Smooth muscle cell (in vitro differentiated cells): Measurements from ENCODE around the gene CNTN4. TPM values are rescaled to one million over a fixed set of nuclear protein-coding genes. Genes with fewer than 3 reads are reported as not detected.

Experiments
- DNase-seq: peaks from one replicate; lab custom pipeline; 2025; ENCODE audit not compliant: unreplicated experiment; lab: John Stamatoyannopoulos, UW
- H2AFZ ChIP-seq: fragments of 200-600 bp; sonication (generic); 2 replicates; pipeline ENCODE4 v1.6.0; 2016; ENCODE audit warnings: antibody characterized with exemption, low read depth, mild to moderate bottlenecking
- H3F3A ChIP-seq: fragments of 200-600 bp; sonication (generic); 2 replicates; pipeline ENCODE4 v1.6.0; 2017; ENCODE audit warnings: antibody characterized with exemption, low read depth
- H3K27ac ChIP-seq: fragments of 200-600 bp; sonication (generic); 2 replicates; pipeline ENCODE4 v1.5.1; 2016; ENCODE audit warnings: low read depth, mild to moderate bottlenecking
- H3K27me3 ChIP-seq: fragments of 200-600 bp; sonication (generic); 2 replicates; pipeline ENCODE4 v1.6.1; 2016; ENCODE audit warnings: low read depth, mild to moderate bottlenecking
- H3K36me3 ChIP-seq: fragments of 200-600 bp; sonication (generic); 2 replicates; pipeline ENCODE4 v1.5.1; 2016; ENCODE audit warnings: low read depth
- H3K4me1 ChIP-seq: fragments of 200-600 bp; sonication (generic); 2 replicates; pipeline ENCODE4 v1.5.1; 2016; ENCODE audit warnings: low read depth
- H3K4me2 ChIP-seq: fragments of 200-600 bp; sonication (generic); 2 replicates; pipeline ENCODE4 v1.6.0; 2016; ENCODE audit warnings: mild to moderate bottlenecking
- H3K4me3 ChIP-seq: fragments of 200-600 bp; sonication (generic); 2 replicates; pipeline ENCODE4 v1.5.1; 2016; ENCODE audit warnings: mild to moderate bottlenecking
- H3K79me2 ChIP-seq: fragments of 200-600 bp; sonication (generic); 2 replicates; pipeline ENCODE4 v1.6.0; 2016; ENCODE audit warnings: low read depth, mild to moderate bottlenecking
- H3K9ac ChIP-seq: fragments of 200-600 bp; sonication (generic); 2 replicates; pipeline ENCODE4 v1.6.0; 2016; ENCODE audit warnings: low read depth
- H3K9me3 ChIP-seq: fragments of 200-600 bp; sonication (generic); replicated peaks from 2 replicates; pipeline ENCODE4 v1.5.1; 2016; ENCODE audit warnings: low read depth
- H4K20me1 ChIP-seq: fragments of 200-600 bp; sonication (generic); 2 replicates; pipeline ENCODE4 v1.6.0; 2016; ENCODE audit warnings: low read depth
- WGBS: methylation state at CpG from one replicate; pipeline ENCODE4 v1.1.7; 2016; ENCODE audit warnings: low lambda C conversion rate; 5-methylcytosine and 5-hydroxymethylcytosine counted together
- polyA plus RNA-seq: library from polyadenylated mRNA; unstranded; fragments of >200 nt; fragmentation: Nextera tagmentation; extraction: Ambion mirVana; gene quantifications from 2 replicates; pipeline ENCODE4 v1.2.1, GENCODE V29; 2016
- total RNA-seq: library from RNA; depleted of rRNA; stranded (reverse); fragments of >200 nt; gene quantifications from 2 replicates; pipeline ENCODE4 v1.2.3, GENCODE V29; 2014
- TF ChIP-seq, protein P1 (sequence below): fragments of 200-600 bp; sonication (generic); IDR thresholded peaks from 2 replicates; pipeline ENCODE4 v1.5.1; 2017; ENCODE audit warnings: borderline replicate concordance, mild to moderate bottlenecking, antibody characterized with exemption; ENCODE audit not compliant: insufficient read depth, poor library complexity, severe bottlenecking

Gene CNTN4
- total and polyA plus RNA-seq, 2 experiments from 2014 or later, result 12.1 to 15.8 TPM

DNA sequence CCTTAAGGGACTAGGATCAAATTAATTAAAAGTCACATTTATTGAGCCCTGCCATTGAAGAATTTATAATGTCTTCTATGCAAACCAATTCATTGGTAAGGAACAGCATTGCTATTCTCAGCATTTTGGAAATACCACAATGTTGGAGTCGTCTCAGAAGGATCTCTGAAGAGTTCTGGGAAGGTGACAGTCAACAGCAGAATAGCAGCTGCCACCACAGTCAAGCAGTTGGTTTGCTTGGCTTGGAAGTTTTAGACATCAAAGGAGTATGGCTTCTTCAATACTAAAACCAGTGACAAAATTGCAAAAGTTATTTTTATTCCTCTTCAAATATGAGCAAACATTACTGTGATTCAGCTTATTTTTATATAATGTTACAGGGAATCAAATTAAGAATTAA lies 167.9 kb downstream of the CNTN4 start:
- Histone ChIP-seq H3K9ac (no peak overlapping the region), H3F3A (no peaks in the 10 kb centered on the region), H3K79me2 (no peaks in the 10 kb centered on the region), H3K27me3 (no peaks in the 10 kb centered on the region), H3K9me3 (no peaks in the 10 kb centered on the region), H3K36me3 (no peaks in the 10 kb centered on the region), H3K27ac (no peak overlapping the region), H3K4me3 (no peak overlapping the region), H3K4me2 (no peak overlapping the region), H3K4me1 (no peaks in the 10 kb centered on the region), H2AFZ (no peak overlapping the region), H4K20me1 (no peaks in the 10 kb centered on the region)
- 81% methylated on average over 1 of the region's 1 CpG for WGBS
- TF ChIP-seq, protein P1, sequence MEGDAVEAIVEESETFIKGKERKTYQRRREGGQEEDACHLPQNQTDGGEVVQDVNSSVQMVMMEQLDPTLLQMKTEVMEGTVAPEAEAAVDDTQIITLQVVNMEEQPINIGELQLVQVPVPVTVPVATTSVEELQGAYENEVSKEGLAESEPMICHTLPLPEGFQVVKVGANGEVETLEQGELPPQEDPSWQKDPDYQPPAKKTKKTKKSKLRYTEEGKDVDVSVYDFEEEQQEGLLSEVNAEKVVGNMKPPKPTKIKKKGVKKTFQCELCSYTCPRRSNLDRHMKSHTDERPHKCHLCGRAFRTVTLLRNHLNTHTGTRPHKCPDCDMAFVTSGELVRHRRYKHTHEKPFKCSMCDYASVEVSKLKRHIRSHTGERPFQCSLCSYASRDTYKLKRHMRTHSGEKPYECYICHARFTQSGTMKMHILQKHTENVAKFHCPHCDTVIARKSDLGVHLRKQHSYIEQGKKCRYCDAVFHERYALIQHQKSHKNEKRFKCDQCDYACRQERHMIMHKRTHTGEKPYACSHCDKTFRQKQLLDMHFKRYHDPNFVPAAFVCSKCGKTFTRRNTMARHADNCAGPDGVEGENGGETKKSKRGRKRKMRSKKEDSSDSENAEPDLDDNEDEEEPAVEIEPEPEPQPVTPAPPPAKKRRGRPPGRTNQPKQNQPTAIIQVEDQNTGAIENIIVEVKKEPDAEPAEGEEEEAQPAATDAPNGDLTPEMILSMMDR, result no peak
- no peak for DNase-seq

DNA sequence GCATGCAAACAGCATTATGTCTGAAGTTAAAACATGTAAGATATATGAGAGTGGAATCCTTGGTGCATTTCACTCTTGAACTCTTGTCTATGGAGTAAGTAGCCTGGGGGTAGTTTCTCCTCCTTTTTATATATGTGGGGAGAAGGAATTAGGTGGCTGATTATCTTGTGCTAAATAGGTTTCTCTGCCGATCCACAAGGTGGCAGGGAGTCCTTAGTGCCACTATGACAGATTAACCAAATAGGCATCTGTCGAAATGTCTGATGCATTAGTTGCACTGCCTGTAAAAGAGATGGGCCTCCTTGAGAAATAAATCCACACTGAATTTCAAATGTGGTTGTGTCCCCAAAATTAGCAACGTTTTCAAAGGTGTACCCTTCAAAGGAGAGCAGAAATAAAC lies 170.1 kb downstream of the CNTN4 start:
- H3K4me2 ChIP-seq, result no peak overlapping the region
- H3K36me3 ChIP-seq, result no peaks in the 10 kb centered on the region
- no peaks in the 10 kb centered on the region for H3K79me2 ChIP-seq
- no peak overlapping the region for H3K4me3 ChIP-seq
- H2AFZ ChIP-seq, result no peak overlapping the region
- no peak overlapping the region for H3K9ac ChIP-seq
- H3F3A ChIP-seq, result no peaks in the 10 kb centered on the region
- no peak for DNase-seq
- H3K27ac ChIP-seq, result no peak overlapping the region
- H3K9me3 ChIP-seq, result no peaks in the 10 kb centered on the region
- H3K4me1 ChIP-seq, result no peaks in the 10 kb centered on the region
- WGBS, result 60% methylated on average over 3 of the region's 3 CpGs
- no peaks in the 10 kb centered on the region for H3K27me3 ChIP-seq
- no peaks in the 10 kb centered on the region for H4K20me1 ChIP-seq
- TF ChIP-seq, protein P1, result no peak

DNA sequence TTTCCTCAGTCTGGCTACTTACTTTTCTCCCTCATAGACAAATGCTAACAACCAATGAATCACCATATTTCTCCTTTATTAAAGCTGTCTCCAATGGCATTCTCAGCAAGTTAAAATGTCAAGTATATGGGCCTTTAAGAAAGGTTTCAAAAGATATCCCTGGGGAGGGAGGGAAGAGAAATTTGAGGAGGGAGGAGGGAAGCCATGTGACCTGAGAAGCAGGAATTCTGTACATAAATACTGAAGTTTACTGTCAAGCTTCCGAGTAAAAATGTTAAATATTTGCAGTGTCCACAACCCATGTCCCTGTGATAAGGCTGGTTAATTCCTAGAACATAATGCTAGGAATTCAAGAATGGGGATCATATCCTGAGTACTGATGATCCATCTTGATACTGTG lies 175.9 kb downstream of the CNTN4 start:
- H2AFZ ChIP-seq, result no peak overlapping the region
- TF ChIP-seq, protein P1, result no peak
- H3K4me2 ChIP-seq, result no peak overlapping the region
- H3K9ac ChIP-seq, result no peak overlapping the region
- no peak overlapping the region for H3K27ac ChIP-seq
- H3K4me1 ChIP-seq, result no peaks in the 10 kb centered on the region
- no peaks in the 10 kb centered on the region for H3K36me3 ChIP-seq
- DNase-seq, result no peak
- WGBS, result 46% methylated on average over 1 of the region's 1 CpG
- no peaks in the 10 kb centered on the region for H3K9me3 ChIP-seq
- no peaks in the 10 kb centered on the region for H3K79me2 ChIP-seq
- no peak overlapping the region for H3K4me3 ChIP-seq
- no peaks in the 10 kb centered on the region for H4K20me1 ChIP-seq
- H3F3A ChIP-seq, result no peaks in the 10 kb centered on the region
- no peaks in the 10 kb centered on the region for H3K27me3 ChIP-seq

DNA sequence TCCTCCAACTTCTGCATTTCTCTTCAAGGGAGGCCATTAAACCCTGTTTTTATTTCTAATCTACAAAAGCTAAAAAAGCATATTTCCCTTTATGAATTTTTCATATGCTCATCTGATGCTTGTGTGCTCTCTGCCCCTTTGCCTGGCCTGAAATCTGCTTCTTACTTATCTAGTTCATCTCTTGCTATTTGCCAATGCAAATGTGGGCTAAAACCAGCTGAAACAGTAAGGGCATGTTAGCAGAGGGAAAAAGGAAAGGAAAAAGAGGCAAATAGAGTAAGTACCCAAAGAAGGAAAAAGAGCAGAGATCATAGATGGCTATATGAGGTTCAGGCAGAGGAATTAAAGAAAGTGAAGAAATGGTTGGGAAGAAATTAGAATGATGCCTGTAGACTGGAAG lies 185.2 kb downstream of the CNTN4 start:
- no peaks in the 10 kb centered on the region for H3F3A ChIP-seq
- H3K4me1 ChIP-seq, result no peaks in the 10 kb centered on the region
- H2AFZ ChIP-seq, result no peak overlapping the region
- no peak overlapping the region for H3K4me3 ChIP-seq
- no peak overlapping the region for H3K9ac ChIP-seq
- H4K20me1 ChIP-seq, result no peaks in the 10 kb centered on the region
- no peaks in the 10 kb centered on the region for H3K9me3 ChIP-seq
- DNase-seq, result no peak
- H3K27ac ChIP-seq, result no peak overlapping the region
- peaks cover 13% of the 10 kb centered on the region for H3K27me3 ChIP-seq
- H3K4me2 ChIP-seq, result no peak overlapping the region
- TF ChIP-seq, protein P1, result no peak
- H3K79me2 ChIP-seq, result no peaks in the 10 kb centered on the region
- no peaks in the 10 kb centered on the region for H3K36me3 ChIP-seq
